Esophagus muscularis mucosa (tissue), 4 donors: Measurements from ENCODE around the gene VPS13D.

ENCODE experiments used
- CTCF ChIP-seq, 3 experiments: fragments of 200-600 bp in 2 of 3; fragments of 450-650 bp in 1 of 3; sonication (generic) in 2 of 3; IDR thresholded peaks; one replicate each; pipeline ENCODE4 v1.5.1; 2017 to 2019; ENCODE audit warnings: antibody characterized with exemption in 3 of 3, mild to moderate bottlenecking in 2 of 3, moderate library complexity in 1 of 3
- EP300 ChIP-seq: sonication (generic); formaldehyde crosslinking; IDR thresholded peaks from one replicate; pipeline ENCODE4 v1.6.1; 2017; ENCODE audit warnings: antibody characterized with exemption
- POLR2A ChIP-seq: fragments of 450-650 bp; IDR thresholded peaks from one replicate; pipeline ENCODE4 v1.6.1; 2017; ENCODE audit warnings: antibody characterized with exemption, moderate library complexity, mild to moderate bottlenecking, low read depth
- POLR2AphosphoS5 ChIP-seq, 2 donors: sonication (generic); formaldehyde crosslinking; IDR thresholded peaks; one replicate each; pipeline ENCODE4 v1.6.1; 2017; ENCODE audit warnings: antibody characterized with exemption in 2 of 2

GRCh38 chr1:12196641-12197482, 33.0 kb upstream of the VPS13D start:
- no peak for TF ChIP-seq CTCF (IDR thresholded peaks at IDR 0.05)
- TF ChIP-seq POLR2A, result no peak
- TF ChIP-seq EP300, result no peak
- TF ChIP-seq POLR2AphosphoS5 (IDR thresholded peaks at IDR 0.05), result peak; percentile 18 to 40
